ENCODE results near the gene USP13. TPM values are rescaled to one million over a fixed set of nuclear protein-coding genes. Genes with fewer than 3 reads are reported as not detected.
"Not testable (repeated sequence)": the region's sequence is repeated elsewhere in the genome, so short reads cannot be mapped to it uniquely, and the experiment has no call there.

The USP13 gene
- total and polyA plus RNA-seq, 10 of the 15 experiments (the other 5 are each of a cell fraction or from before 2014, with no cell fraction given): 3.2 to 20.8 (median 9.0) TPM

DNA sequence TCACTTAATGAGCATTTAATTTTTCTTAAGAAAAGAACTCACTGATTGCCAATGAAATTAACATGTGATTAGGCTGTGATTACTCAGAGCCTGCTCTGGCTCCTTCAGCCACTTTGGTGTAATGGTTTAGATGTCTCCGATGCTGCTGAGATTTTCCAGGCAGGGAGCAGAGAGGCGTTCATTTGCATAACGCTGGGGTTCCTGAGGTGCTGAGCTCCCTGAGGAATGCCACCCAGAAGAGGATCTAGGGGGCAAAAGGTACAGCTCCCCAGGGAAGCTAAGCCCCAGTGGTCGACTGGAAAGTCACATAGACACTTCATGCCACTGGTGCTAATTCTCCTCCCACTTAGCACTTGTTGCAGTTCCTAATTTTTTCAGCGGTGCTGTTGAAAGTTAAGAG is 119.5 kb downstream of the USP13 start:
- CTCF ChIA-PET: interaction anchor here (2.3 kb wide), 1 partner anchor 39 kb away, joined by 6 read pairs; no protein-coding TSS in a partner anchor

GRCh38 chr3:179775416-179776122 is 122.7 kb downstream of the USP13 start:
- WGBS (ENCODE audit: insufficient coverage, insufficient replicate concordance, low lambda C conversion rate, missing lambda C conversion rate): 98% methylated on average over 27 of the region's 28 CpGs
- ATAC-seq (no peak), DNase-seq (ENCODE audit: low read depth, low spot score) (no peak), FAIRE-seq (no peak)
- no peak for TF ChIP-seq IKZF1 (conservative IDR thresholded peaks at IDR 0.05)
- TF ChIP-seq ZNF384 (IDR thresholded peaks at IDR 0.05; ENCODE audit: borderline replicate concordance, low read depth, low read length): no peak
- TF ChIP-seq ZSCAN29 (IDR thresholded peaks at IDR 0.05): no peak
- no peak for TF ChIP-seq HDAC6 (IDR thresholded peaks at IDR 0.05; ENCODE audit: unreplicated experiment)
- TF ChIP-seq CEBPB (IDR thresholded peaks at IDR 0.05; ENCODE audit: borderline replicate concordance in 1 of 2, low read depth in 2 of 2, low read length in 2 of 2): no peak
- no peak for TF ChIP-seq RELA (IDR thresholded peaks at IDR 0.05; ENCODE audit: borderline replicate concordance, partially characterized antibody)
- no peaks in the 10 kb centered on the region for H4K20me1 ChIP-seq (ENCODE audit: control insufficient read depth, insufficient read depth)
- in situ Hi-C loops (cut with MboI): no loop called here
- H3K27me3 ChIP-seq (replicated peaks in 1 of 2; ENCODE audit: control insufficient read depth in 2 of 2, insufficient read depth in 2 of 2, low read length in 1 of 2): no peaks in the 10 kb centered on the region
- no peaks in the 10 kb centered on the region for H3K79me2 ChIP-seq (ENCODE audit: control insufficient read depth, insufficient read depth, low read length)
- no TSS peak for BruUV-seq (replicated peaks)
- no peak overlapping the region for H3K4me2 ChIP-seq (ENCODE audit: control insufficient read depth, insufficient read depth)
- H3K4me3 ChIP-seq: no peak overlapping the region
- intact Hi-C loops (cut with micrococcal nuclease; ENCODE audit: unreplicated experiment): loop anchor here (2.0 kb wide), 1 partner anchor 25 kb away; no protein-coding TSS in a partner anchor
- H3K9me3 ChIP-seq (replicated peaks; ENCODE audit: control insufficient read depth, insufficient read depth, low read length): peaks cover 1% of the 10 kb centered on the region; the same call in 2 of the 3 replicates
- peaks cover 1 to 12% of the 10 kb centered on the region in 2 experiments; a peak in 2 of 4 replicates for H3K36me3 ChIP-seq (ENCODE audit: control insufficient read depth in 2 of 2, insufficient read depth in 2 of 2, low read length in 1 of 2)
- POLR2A ChIA-PET: no interaction called here
- no peaks in the 10 kb centered on the region for H3K4me1 ChIP-seq (ENCODE audit: control insufficient read depth, insufficient read depth, low read length)
- H3K9ac ChIP-seq (ENCODE audit: control insufficient read depth, insufficient read depth, low read length): no peak overlapping the region
- CTCF ChIA-PET: no interaction called here
- SMC1A ChIA-PET (ENCODE audit: uncharacterized antibody, unreplicated experiment): interaction anchor here (1.4 kb wide), 1 partner anchor 9 kb away, joined by 3 read pairs; no protein-coding TSS in a partner anchor
- RAD21 ChIA-PET (ENCODE audit: unreplicated experiment): no interaction called here
- H3K27ac ChIP-seq (ENCODE audit: control insufficient read depth, insufficient read depth): no peak overlapping the region
- H2AFZ ChIP-seq (ENCODE audit: control insufficient read depth, low read depth, low read length): no peak overlapping the region

More for the DNA sequence above, 119.5 kb downstream of the USP13 start:
- no TSS peak for BruUV-seq (replicated peaks)
- no peak for ATAC-seq
- Histone ChIP-seq H3K4me3 (no peak overlapping the region), H3K36me3 (ENCODE audit: control insufficient read depth in 2 of 2, insufficient read depth in 2 of 2, low read length in 1 of 2) (peaks cover 0 to 16% of the 10 kb centered on the region in 2 experiments; a peak in 1 of 4 replicates), H3K27ac (ENCODE audit: control insufficient read depth, insufficient read depth) (no peak overlapping the region), H3K9me3 (replicated peaks; ENCODE audit: control insufficient read depth, insufficient read depth, low read length) (peaks cover 1% of the 10 kb centered on the region; the same call in 2 of the 3 replicates), H3K27me3 (replicated peaks in 1 of 2; ENCODE audit: control insufficient read depth in 2 of 2, insufficient read depth in 2 of 2, low read length in 1 of 2) (no peaks in the 10 kb centered on the region), H2AFZ (ENCODE audit: control insufficient read depth, low read depth, low read length) (no peak overlapping the region), H4K20me1 (ENCODE audit: control insufficient read depth, insufficient read depth) (no peaks in the 10 kb centered on the region), H3K79me2 (ENCODE audit: control insufficient read depth, insufficient read depth, low read length) (no peaks in the 10 kb centered on the region), H3K4me2 (ENCODE audit: control insufficient read depth, insufficient read depth) (no peak overlapping the region), H3K4me1 (ENCODE audit: control insufficient read depth, insufficient read depth, low read length) (no peaks in the 10 kb centered on the region), H3K9ac (ENCODE audit: control insufficient read depth, insufficient read depth, low read length) (no peak overlapping the region)
- POLR2A ChIA-PET: no interaction called here
- intact Hi-C loops (cut with micrococcal nuclease; ENCODE audit: unreplicated experiment): no loop called here
- RAD21 ChIA-PET (ENCODE audit: unreplicated experiment): interaction anchor here (0.6 kb wide), 1 partner anchor 150 kb away, joined by 3 read pairs; no protein-coding TSS in a partner anchor
- SMC1A ChIA-PET (ENCODE audit: uncharacterized antibody, unreplicated experiment): no interaction called here
- DNase-seq (ENCODE audit: low read depth, low spot score): no peak
- in situ Hi-C loops (cut with MboI): no loop called here
- FAIRE-seq: no peak
- TF ChIP-seq ZSCAN29 (IDR thresholded peaks at IDR 0.05) (no peak), EGR1 (IDR thresholded peaks at IDR 0.05; ENCODE audit: borderline replicate concordance in 1 of 2, low read depth in 2 of 2, low read length in 2 of 2) (no peak)
- WGBS (ENCODE audit: insufficient coverage, insufficient replicate concordance, low lambda C conversion rate, missing lambda C conversion rate): 87% methylated on average over 5 of the region's 5 CpGs

DNA sequence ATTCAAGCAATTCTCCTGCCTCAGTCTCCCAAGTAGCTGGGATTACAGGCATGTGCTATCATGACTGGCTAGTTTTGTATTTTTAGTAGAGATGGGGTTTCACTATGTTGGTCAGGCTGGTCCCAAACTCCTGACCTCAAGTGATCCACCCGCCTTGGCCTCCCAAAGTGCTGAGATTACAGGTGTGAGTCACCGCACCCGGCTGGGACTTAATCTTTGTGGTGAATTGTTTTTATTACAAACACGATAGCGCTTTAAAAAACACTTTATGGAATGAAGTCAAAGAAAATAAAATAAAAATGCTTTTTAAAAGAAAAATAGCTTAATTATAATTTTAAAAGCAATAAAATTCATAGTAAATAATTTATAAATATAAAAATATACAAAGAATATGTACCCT is 130.0 kb downstream of the USP13 start:
- POLR2A ChIA-PET; DNase-seq (ENCODE audit: low read depth, low spot score); H3K9ac ChIP-seq (ENCODE audit: control insufficient read depth, insufficient read depth, low read length); H3K27me3 ChIP-seq (replicated peaks in 1 of 2; ENCODE audit: control insufficient read depth in 2 of 2, insufficient read depth in 2 of 2, low read length in 1 of 2); H3K27ac ChIP-seq (ENCODE audit: control insufficient read depth, insufficient read depth); H3K79me2 ChIP-seq (ENCODE audit: control insufficient read depth, insufficient read depth, low read length); in situ Hi-C loops (cut with MboI); intact Hi-C loops (cut with micrococcal nuclease; ENCODE audit: unreplicated experiment); H3K9me3 ChIP-seq (replicated peaks; ENCODE audit: control insufficient read depth, insufficient read depth, low read length); BruUV-seq (replicated peaks); FAIRE-seq; H3K36me3 ChIP-seq (ENCODE audit: control insufficient read depth in 2 of 2, insufficient read depth in 2 of 2, low read length in 1 of 2); ATAC-seq; H2AFZ ChIP-seq (ENCODE audit: control insufficient read depth, low read depth, low read length); H3K4me3 ChIP-seq; H3K4me2 ChIP-seq (ENCODE audit: control insufficient read depth, insufficient read depth); H3K4me1 ChIP-seq (ENCODE audit: control insufficient read depth, insufficient read depth, low read length); H4K20me1 ChIP-seq (ENCODE audit: control insufficient read depth, insufficient read depth): not testable (repeated sequence)
- SMC1A ChIA-PET (ENCODE audit: uncharacterized antibody, unreplicated experiment): interaction anchor here (0.6 to 0.8 kb wide), 5 partner anchors 10 to 196 kb away, joined by 3 read pairs; no protein-coding TSS in a partner anchor
- 94% methylated on average over 5 of the region's 5 CpGs for WGBS (ENCODE audit: insufficient coverage, insufficient replicate concordance, low lambda C conversion rate, missing lambda C conversion rate)
- CTCF ChIA-PET: interaction anchor here (0.6 to 2.8 kb wide), 3 partner anchors 9 to 132 kb away, joined by 3 to 8 read pairs (median 3); no protein-coding TSS in a partner anchor
- RAD21 ChIA-PET (ENCODE audit: unreplicated experiment): interaction anchor here (1.3 kb wide), 1 partner anchor 40 kb away, joined by 3 read pairs; no protein-coding TSS in a partner anchor
